PFSK-1 (cell line): ENCODE results near the gene BRF1.

Experiments
- POLR2AphosphoS5 ChIP-seq: IDR thresholded peaks from 2 replicates; pipeline ENCODE4 v1.6.1; 2012; ENCODE audit warnings: low read depth, mild to moderate bottlenecking, control low read depth, low read length, moderate library complexity
- TF ChIP-seq, protein P1 (sequence below), 2 experiments: IDR thresholded peaks; 2 replicates each; pipeline versions ENCODE4 v1.6.1 to v1.8.0; 2011 to 2012; ENCODE audit warnings: low read depth in 2 of 2, low read length in 2 of 2, control low read depth in 1 of 2, inconsistent platforms in 1 of 2, mild to moderate bottlenecking in 1 of 2, moderate library complexity in 1 of 2; ENCODE audit not compliant: insufficient read depth in 1 of 2

DNA sequence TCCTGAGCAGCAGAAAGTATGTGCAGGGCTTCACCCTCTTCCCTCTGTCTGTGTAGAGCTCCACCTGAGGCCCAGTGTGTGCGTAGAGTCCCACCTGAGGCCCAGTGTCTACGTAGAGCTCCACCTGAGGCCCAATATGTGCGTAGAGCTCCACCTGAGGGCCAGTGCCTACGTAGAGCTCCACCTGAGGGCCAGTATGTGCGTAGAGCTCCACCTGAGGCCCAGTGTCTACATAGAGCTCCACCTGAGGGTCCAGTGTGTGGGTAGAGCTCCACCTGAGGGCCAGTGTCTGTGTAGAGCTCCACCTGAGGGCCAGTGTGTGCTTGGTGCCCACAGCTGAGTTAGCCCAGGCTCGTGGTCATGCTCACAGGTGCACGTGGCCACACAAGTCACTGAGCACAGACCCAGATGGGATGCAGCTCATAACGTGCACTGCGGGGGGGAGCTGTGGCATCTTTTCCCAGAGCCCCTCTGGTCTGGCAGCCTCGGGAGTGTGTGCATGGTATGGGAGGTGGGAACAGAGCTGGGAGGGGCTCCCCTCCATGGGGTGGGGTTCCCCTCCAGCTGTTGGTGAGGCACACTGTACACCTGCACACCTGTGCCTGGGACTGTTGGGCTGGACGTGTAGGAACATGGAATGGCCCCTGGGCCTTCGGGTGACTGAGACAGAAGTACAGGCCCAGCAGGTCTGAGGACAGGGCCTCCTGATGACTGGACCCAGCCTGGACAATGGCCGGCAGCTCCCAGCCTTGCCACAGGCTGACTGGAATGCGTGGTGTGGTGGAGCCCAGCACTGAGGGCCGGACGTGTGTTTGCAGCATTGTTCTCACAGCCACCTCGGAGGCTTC is 33.8 kb upstream of the BRF1 start:
- TF ChIP-seq, protein P1, sequence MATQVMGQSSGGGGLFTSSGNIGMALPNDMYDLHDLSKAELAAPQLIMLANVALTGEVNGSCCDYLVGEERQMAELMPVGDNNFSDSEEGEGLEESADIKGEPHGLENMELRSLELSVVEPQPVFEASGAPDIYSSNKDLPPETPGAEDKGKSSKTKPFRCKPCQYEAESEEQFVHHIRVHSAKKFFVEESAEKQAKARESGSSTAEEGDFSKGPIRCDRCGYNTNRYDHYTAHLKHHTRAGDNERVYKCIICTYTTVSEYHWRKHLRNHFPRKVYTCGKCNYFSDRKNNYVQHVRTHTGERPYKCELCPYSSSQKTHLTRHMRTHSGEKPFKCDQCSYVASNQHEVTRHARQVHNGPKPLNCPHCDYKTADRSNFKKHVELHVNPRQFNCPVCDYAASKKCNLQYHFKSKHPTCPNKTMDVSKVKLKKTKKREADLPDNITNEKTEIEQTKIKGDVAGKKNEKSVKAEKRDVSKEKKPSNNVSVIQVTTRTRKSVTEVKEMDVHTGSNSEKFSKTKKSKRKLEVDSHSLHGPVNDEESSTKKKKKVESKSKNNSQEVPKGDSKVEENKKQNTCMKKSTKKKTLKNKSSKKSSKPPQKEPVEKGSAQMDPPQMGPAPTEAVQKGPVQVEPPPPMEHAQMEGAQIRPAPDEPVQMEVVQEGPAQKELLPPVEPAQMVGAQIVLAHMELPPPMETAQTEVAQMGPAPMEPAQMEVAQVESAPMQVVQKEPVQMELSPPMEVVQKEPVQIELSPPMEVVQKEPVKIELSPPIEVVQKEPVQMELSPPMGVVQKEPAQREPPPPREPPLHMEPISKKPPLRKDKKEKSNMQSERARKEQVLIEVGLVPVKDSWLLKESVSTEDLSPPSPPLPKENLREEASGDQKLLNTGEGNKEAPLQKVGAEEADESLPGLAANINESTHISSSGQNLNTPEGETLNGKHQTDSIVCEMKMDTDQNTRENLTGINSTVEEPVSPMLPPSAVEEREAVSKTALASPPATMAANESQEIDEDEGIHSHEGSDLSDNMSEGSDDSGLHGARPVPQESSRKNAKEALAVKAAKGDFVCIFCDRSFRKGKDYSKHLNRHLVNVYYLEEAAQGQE (IDR thresholded peaks at IDR 0.05; ENCODE audit: insufficient read depth in 1 of 2, low read depth in 2 of 2, low read length in 2 of 2): no peak
- TF ChIP-seq POLR2AphosphoS5: no peak
